CD4-positive, alpha-beta T cell treated with Interferon alpha-2 for 1 hour (primary cell): ENCODE measurements around the gene SBDS.
"Not testable (repeated sequence)": the region's sequence is repeated elsewhere in the genome, so short reads cannot be mapped to it uniquely, and the experiment has no call there.

Experiments used
- DNase-seq, 2 donors: peaks; one replicate each; pipeline ENCODE4 v3.0.0-alpha.2; 2020 to 2022

Gene SBDS

DNA sequence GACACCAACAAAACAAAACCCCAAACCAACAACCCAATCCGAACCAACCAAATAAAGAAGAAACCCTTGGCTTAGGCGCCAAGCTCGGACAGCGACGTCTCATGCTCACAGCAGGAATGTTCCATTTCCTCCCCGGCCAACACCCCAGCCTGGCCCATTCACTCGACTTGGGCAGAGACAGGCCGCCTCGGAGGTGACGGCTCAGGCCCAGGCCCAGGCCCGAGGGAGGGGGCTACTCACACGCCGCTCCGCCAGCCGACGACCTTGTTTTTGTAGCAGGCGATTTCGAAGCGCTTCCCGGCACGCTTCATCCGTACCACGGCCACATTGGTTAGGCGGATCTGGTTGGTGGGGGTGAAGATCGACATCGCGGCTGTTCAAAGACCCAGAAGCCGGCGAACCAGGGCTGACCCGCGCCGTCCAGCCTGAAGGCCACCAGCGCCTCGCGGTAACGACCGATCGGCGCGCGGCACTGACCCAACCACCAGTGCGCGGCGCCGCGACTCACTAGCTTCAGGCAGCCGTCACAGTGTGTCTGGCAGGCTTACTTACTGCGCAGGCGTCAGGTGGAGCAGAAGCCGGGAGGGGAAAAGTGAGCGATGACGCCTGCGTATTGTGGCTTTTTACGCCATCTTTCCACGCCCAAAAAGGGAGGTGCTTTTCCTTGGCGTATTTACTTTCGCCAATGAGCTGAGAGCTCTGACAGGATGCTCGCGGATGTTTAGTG lies at the start of gene SBDS:
Gene SBDS (minus strand): TSS at position 537 of the 727 bp plus-strand sequence. CDS start 169 bp downstream, at position 368.
- peak; percentile 98 for DNase-seq

DNA sequence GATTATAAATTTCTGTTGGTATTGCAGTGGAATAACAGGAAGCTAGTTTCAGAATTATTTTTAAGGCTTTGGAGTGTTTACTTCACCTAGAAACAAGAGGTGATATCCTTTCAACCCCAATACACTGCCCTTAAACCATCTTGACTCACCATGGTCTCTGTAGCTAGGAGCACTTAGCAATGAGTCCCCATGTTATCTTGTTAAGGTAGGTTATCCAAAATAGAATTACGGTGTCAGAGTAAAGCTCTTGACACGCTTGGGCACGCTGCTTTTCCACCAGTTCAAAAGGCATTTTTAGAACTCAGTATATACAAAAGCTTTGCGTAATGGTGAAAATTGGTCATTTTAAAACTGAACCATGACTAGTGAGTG lies 48.2 kb upstream of the SBDS start:
- DNase-seq: not testable (repeated sequence)

DNA sequence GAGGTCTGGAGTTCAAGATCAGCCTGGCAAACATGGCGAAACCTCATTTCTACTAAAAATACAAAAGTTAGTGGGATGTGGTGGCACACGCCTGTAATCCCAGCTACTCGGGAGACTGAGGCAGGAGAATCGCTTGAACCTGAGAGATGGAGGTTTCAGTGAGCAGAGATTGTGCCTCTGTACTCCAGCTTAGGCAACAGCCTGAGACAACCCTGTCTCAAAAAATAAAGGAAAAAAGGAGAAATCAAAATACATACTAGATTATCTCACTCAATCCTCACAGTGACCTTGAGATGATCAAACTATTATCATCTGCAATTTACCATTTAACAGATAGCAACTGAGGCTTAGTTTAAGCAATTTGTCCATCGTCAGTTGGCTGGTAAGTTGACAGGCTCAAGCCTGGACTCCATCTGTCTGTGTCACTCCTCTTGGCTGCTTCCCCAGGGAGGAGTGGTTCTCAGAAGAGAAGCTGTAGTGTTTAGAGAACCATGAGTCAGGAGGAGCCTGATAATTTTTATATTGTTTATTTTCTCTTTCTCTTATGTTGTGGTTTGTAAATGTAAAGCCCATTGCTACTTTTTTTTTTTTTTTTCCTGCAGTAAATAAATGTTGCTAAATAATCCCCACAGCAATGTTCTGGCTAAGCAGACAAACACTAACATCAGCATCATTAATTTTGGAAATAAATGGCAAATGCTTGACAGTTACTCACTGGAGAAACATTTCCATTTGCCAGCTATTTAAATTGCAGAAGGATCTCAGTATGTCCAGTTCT lies 47.6 kb upstream of the SBDS start:
- not testable (repeated sequence) for DNase-seq

DNA sequence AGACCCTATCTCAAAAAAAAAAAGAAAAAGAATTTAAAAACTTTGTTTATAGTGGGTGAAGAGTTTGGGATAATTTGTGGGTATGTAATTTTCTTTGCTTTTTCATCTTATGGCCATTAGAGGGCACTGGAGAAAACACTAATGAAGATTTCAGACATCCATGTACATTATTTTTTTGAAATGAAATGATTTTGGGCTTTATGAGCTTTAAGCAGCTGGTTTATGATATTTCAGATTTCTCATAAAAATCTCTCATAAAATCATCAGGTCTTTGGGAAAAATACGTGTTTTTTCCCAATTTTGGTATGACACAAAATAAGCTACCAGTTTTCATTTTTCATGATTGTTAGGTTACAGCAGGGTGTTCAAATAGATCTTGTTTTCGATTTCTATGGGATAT lies 45.4 kb upstream of the SBDS start:
- DNase-seq: peak in 1 of 2 donors; percentile 2

DNA sequence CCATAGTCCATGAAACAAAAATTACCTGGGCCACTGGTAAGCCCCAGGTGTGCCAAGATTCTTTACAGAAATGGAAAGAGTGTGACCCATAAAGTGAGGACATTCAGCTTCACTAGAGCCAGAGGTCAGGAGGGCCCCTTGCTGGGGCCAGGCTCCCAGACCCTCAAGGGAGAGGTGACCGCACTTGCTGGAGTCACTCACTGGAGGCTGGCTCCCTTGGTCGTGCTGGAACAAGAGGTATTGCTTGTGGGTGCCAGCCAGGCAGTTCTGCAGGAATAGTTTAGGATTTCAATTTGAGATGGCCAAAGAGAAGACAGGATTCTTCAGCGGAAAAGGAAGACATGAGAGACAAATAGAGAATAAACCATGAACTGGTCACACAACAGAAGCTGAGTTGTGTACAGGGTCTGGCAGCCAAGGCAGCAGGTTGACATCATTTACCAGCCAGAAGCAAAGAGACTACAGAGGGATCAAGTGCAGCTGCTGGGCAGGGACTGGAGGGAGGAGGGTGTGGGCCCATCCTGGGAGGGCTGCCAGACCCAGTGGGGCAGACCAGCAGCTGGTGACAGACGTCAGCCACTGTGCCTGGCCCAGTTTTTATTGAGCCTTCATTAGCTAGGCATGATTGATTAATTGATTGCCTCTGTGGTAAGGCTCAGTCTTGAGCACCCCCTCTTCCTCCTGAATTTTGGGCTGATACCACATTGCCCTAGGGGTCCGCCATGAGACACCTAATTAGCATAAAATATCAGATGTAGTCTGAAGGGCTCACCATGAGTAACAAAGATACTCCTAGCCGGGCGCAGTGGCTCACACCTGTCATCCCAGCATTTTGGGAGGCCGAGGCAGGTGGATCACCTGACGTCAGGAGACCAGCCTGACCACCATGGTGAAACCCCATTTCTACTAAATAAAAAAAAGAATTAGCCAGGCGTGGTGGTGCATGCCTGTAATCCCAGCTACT lies 41.3 kb upstream of the SBDS start:
- not testable (repeated sequence) for DNase-seq

DNA sequence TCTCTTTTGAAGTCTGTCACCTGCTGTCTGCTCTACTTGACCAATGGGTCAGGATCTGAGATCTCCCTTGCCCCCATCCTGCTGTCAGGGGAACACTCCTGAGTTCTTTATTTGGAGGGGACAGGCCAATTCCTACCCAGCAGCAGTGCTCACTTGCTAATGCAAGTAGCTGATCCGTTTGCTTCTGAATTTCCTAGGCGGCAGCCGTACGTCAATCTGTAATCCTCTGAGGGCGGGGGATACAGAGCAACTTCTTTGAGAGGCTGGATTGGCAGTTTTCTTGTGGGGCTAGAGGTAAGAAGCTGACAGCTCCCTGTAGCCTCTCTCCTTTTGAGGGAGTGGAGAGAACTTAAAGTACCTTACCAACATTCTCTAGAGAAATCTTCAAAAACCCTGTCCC lies 37.9 kb upstream of the SBDS start:
- no peak for DNase-seq

DNA sequence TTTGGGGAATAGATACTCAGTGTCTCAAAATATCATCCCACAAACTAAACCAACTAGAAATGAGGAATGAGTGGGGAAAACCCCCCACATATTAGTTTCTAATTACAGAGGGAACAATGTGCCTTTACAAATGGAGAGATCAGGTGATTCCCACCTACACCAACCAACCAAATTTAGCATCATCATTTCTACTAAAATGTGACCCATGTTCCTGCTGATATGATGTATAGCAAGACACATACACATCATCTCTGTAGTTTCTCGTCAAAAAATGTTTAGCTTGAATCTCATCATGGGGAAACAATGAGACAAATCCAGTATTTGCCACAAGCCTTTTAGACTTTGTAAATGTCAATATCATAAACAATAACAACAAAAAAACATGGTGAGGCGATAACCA lies 36.3 kb upstream of the SBDS start:
- not testable (repeated sequence) for DNase-seq

DNA sequence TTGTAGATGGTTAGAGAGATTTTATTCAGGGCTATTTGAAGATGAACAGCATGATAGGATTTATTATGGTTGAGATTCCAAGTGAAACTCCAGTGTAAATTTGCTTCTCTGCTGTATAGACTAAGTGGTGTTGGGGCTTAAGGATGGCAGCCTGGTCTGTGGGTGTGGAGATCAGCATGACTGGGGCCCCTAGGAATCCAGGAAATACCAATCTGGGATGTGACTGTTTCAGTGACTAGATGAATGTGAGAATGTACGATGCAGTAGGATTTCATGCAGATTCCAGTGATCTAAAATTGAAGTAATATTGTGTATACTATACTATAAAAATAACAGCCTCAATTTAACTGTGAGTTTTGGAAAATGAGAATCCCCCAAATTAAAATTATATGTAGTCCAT lies 30.1 kb upstream of the SBDS start:
- DNase-seq: not testable (repeated sequence)

DNA sequence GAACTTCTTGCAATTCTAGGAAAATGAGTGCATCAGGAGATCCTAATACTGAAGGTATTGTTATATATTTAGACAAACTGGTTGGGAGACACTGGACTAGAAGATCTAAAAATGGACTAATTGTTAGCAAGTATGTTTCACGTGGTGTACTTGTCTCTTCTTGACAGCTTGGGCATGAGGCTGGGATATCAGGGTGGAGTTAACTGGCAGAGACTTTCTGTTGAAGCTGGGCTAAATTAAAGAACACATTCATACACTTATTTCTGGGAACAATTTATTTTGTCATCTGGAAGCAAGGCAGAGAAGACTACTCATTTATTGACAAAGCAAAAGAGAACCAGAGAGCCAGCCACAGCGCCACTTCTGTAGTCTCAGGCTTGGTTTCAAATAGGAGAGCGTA lies 27.1 kb upstream of the SBDS start:
- no peak for DNase-seq

DNA sequence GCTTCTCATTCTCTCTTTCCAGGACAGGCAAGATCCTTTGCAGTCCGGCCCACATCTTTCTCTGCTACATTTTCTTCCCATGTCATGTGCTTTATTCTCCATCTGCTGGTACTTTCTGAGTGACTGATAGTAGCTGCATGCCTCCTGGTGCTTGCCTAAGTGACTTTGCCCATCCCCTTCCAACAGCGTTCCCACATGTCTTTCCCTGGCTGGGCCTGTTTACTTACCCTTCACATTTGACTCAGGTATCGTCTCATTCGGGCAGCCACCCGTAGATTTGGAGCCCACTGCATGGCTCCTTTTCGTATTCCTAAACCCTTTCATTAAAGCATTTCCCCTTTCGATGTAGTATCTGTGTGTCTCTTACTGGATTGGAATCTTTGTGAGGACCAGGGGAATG lies 25.9 kb upstream of the SBDS start:
- no peak for DNase-seq

DNA sequence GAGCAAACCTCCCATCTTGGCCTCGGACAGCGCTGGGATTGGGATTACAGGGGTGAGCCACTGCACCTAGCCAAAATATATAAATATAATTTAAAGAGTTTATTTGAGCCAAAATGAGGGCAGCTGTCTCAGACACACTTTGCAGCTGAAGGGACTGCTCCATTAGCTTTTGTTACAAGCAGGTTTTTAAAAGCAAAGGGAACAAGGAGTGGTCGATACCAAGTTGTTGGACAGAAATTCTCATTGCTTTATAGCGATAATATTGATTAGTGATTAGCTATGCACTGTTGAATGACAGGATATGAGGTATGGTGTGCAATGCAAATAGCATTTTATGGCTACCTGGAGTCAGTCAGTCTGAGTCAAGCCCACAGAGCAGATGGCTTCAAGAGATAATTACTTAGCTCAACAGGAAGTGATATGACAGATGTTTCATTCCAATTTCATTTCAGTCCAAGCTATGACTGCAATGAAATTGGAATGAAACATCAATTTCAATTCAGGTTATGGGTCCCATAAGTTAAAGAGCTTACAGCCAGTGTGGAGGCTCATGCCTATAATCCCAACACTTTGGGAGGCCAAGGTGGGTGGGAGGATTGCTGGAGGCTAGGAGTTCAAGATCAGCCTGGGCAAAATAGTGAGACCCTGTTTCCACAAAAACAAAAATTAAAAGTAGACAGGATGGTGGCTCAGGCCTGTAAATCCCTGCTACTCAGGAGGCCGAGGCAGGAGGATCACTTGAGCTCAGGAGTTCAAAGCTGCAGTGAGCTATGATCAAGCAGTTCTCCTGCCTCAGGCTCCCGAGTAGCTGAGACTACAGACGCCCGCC lies 24.4 kb upstream of the SBDS start:
- no peak for DNase-seq

DNA sequence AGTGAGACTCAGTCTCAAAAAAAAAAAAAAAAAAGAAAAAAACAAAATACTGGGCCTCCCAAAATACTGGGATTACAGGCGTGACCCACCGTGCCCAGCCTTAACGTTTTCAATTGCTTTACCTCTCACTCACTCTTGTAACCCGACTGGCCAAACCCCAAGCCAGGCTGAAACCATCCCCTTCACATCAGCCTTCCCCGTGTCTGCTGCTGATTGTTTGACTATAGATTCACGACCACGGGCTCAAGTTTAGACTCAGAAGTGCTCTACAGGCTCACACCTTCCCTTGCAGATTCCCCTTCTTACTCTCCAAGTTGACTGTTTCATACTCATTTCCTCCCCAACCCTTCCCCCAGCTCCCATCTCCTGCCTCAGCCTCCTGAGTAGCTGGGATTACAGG lies 23.6 kb upstream of the SBDS start:
- no peak for DNase-seq

DNA sequence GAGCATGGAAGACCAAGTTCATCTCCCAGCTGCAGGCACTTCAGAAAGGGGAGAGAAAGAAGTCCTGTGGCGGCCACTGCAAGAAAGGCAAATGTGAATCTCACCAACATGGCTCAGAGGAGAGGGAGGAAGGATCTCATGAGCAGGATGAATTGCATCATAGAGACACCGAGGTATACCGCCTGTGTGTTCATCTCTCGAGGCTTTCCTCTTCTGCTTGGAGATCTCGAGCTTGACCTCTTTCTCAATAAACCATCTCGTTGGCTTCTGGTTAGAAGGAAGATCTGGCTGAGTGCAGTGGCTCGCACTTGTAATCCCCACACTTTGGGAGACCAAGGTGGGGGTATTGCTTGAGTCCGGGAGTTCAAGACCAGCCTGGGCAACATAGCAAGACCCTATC lies 22.6 kb upstream of the SBDS start:
- DNase-seq: not testable (repeated sequence)

DNA sequence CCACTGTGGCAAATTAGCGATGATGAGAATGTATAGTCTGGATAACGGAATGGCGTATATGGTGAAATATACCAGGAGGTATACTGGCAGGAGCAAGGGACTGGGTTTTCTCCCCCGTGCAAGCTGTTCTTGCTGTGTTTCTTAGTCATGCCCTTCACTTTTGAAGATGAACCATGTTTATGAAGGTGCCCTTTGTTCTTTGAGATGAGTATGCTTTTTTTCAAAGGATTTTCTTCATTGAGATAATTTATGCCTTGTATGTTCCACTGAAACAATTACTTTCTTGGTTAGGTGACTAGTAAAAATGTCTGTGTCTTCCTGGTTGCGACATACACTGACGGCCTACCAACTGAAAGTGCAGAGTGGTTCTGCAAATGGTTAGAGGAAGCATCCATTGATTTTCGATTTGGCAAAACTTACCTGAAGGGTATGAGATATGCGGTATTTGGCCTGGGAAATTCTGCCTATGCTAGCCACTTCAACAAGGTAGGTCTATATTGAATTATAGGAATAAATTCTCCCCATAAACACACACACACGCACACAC lies 18.8 kb upstream of the SBDS start:
- DNase-seq: not testable (repeated sequence)

DNA sequence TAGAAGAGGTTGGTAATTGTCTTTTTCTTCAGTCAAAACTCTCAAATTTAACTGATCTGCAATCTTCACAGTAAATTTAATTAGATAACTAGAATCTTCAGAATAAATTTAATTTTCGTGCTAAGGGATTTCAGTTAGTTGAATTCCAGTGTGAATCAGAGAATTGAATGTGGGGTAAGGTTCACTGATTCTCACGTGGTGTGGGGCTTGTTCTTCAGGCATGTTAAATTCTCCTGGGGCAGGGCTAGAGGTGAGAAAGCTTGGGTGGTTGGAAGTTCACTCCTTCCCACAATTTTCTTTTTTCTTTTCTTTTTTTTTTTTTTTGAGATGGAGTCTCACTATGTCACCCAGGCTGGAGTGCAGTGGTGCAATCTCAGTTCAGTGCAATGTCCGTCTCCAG lies 14.3 kb upstream of the SBDS start:
- DNase-seq: not testable (repeated sequence)

DNA sequence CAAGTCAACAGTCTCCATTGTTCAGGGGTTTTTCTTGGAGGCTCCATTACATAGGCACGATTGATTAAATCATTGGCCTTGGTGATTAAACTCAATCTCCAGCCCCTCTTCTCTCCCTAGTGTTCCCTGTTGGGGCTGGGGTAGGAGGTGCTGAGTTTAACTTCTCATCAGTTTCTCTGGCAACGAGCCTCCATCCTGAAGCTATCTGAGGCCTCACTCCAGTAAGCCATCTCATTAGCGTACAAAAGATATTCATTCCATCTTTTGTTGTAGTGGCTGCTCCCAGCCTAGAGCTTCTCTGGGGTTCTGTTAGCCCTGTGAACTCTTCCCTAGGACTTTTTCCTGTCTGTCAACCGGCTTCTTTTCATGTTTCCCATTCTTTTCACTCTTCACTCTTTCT lies 12.9 kb upstream of the SBDS start:
- DNase-seq: no peak

DNA sequence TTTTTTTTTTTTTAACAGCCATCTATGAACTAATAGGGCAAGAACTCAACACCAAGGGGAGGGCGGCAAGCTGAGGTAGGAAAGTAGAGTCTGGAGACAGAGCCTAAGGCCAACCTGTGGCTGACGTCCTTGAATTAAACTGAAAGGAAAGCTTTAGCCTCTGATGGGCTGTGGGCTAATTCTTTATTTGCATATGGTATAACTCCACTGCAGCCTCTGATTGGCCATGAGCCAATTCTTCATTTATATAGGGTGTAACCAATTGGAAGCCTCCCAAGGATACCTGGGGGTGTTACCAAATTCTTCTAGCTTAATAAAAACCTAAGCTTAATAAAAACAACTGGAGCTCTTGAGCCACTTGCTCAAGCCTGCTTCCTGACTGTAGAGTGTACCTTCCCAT lies 11.6 kb upstream of the SBDS start:
- DNase-seq: no peak

DNA sequence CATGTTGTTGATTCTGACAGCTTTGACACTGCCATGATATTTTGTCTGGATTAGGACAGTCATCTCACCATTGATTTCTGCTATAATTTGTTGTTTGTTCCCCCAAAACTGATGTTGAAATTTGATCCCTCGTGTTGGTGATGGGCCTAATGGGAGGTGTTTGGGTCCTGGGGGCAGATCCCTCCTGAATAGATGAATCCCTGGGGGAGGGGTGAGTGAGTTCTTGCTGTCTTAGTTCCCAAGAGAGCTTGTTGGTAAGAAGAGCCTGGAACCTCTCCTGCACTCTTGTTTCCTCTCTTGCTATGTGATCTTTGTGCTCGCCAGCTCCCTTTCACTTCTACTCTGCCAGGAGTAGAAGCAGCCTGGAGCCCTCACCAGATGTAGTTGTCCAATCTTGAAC lies 8.8 kb upstream of the SBDS start:
- DNase-seq: not testable (repeated sequence)

DNA sequence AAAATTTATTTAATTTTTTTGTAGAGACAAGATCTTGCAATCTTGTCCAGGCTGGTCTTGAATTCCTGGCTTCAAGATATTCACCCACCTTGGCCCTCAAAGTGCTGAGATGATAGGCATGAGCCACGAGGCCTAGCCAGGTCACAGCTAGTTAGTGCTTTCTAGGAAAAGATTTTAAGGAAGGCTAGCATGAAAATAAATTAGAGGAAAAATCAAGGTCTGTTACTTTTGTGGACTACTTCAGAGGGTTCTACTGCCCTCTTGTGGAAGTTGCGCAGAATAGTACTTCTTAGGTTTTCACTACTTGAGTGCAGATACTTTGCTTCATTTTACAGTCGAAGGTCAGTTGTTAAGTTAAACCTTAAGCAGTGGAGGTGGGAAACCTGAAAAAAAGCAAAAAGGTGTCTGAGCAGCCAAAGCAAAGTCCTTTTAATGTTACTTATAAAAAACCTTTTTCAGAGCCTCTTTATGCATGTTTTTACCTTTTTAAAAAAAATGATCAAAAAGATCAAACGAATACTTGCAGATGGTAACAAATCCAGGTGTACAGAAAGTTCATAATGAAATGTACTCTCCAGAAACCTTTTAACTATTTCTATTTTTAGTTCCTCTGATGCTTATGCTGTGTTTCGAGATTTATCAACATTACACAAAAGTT lies 5.3 kb upstream of the SBDS start:
- DNase-seq: peak; percentile 6 to 58

DNA sequence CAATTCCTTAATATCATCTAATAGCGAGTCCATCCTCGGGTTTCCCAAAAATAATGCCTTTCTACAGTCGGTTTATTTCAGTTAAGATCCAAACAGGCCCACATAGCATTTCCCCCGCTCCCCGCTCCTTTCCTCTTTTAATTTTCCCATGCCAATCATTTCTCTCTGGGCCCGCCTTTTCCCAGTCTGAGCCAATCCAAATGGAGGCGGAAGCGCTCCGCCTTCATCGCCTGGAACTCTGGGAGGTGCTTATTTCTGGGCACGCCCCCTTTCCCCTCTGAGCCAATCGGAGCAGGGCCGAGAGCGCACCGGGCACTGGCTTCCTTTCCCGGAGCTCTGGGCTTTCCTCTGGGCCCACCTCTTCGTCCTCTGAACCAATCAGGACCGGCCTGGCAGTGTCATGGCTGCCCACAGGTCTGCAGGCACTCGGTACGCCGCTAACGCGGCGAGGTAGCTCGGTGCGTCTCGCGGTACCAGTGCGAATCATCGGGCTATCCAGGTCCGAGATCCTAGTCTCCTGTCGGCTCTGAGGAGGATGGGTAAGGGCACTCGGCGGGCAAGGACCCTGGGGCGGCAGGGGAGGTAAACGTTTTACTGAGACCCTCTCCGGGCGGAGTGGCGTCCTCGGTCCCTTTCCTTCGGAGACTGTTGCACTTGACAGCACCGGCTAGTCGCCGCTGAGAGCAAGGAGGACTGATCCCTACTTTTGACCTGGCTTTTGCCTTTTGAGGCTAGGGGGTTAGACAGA lies 1.2 kb upstream of the SBDS start, which contains the start of gene TYW1:
Gene TYW1 (plus strand): TSS at position 390 of the 748 bp plus-strand sequence. CDS start 146 bp downstream, at position 536.
- DNase-seq: peak; percentile 98 to 99

DNA sequence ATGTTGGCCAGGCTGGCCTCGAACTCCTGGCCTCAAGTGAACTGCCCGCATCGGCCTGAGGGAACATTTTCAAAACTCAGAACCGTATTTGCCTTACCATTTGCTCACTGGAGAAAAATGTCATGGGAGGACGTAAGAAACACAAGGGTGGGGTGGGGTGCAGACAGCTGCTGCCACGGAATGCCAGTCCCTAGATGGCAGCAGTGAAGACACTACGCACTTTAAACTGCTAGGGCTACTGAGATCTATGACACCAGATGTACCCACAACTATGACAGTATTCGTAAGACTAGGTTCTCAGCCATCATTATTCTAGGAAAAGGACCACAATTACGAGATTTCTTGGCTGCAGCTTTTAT lies 716 bp downstream of the SBDS start:
- DNase-seq: peak; percentile 77 to 83
